Prostate gland (tissue), 2 donors: ENCODE measurements around the gene SLC16A10.

Experiments
- CTCF ChIP-seq, 4 experiments: fragments of 200-600 bp in 2 of 4; fragments of 450-650 bp in 2 of 4; sonication (generic) in 2 of 4; IDR thresholded peaks; 1 replicate in 3 of 4; 2 replicates in 1 of 4; pipeline ENCODE4 v1.5.1; 2016 to 2019; ENCODE audit warnings: antibody characterized with exemption in 4 of 4, mild to moderate bottlenecking in 2 of 4, moderate library complexity in 2 of 4
- POLR2AphosphoS5 ChIP-seq: sonication (generic); formaldehyde crosslinking; IDR thresholded peaks from one replicate; pipeline ENCODE4 v1.6.1; 2017; ENCODE audit warnings: antibody characterized with exemption

- TF ChIP-seq CTCF (IDR thresholded peaks at IDR 0.05): no peak
- no peak for TF ChIP-seq POLR2AphosphoS5
Measured at GRCh38 chr6:111118826-111119225, 31.5 kb downstream of the SLC16A10 start.
